Muscle layer of colon (tissue), 2 donors: ENCODE data around the gene TRIM39.

ENCODE experiments used
- H3K27ac ChIP-seq: one replicate; pipeline ENCODE4 v1.7.0; 2013; ENCODE audit warnings: low read depth, mild to moderate bottlenecking, low read length, moderate library complexity
- H3K27me3 ChIP-seq, 2 donors: one replicate each; pipeline ENCODE4 v1.7.0; 2013; ENCODE audit warnings: low read length in 2 of 2, mild to moderate bottlenecking in 2 of 2; ENCODE audit not compliant: insufficient read depth in 2 of 2, control insufficient read depth in 1 of 2
- H3K36me3 ChIP-seq: one replicate; pipeline ENCODE4 v1.7.0; 2013; ENCODE audit warnings: mild to moderate bottlenecking, low read length; ENCODE audit not compliant: insufficient read depth
- H3K4me1 ChIP-seq: one replicate; pipeline ENCODE4 v1.7.0; 2013; ENCODE audit warnings: mild to moderate bottlenecking, low read length; ENCODE audit not compliant: insufficient read depth
- H3K4me3 ChIP-seq, 2 donors: one replicate each; pipeline ENCODE4 v1.7.0; 2013; ENCODE audit warnings: low read length in 2 of 2, low read depth in 1 of 2, mild to moderate bottlenecking in 1 of 2, moderate library complexity in 1 of 2
- H3K9ac ChIP-seq: one replicate; pipeline ENCODE4 v1.7.0; 2013; ENCODE audit warnings: low read length
- H3K9me3 ChIP-seq: one replicate; pipeline ENCODE4 v1.7.0; 2013; ENCODE audit warnings: mild to moderate bottlenecking, low read length
- donor health status: abdominal sarcoma.
- donor health status: Adenocarcinoma of cecum.

TRIM39 gene

GRCh38 chr6:30317913-30318589 is 8.7 kb upstream of the TRIM39 start:
- peaks cover 12% of the 10 kb centered on the region for H3K36me3 ChIP-seq
- no peaks in the 10 kb centered on the region for H3K27me3 ChIP-seq
- H3K9me3 ChIP-seq = no peaks in the 10 kb centered on the region
- no peak overlapping the region for H3K4me3 ChIP-seq
- H3K27ac ChIP-seq = no peak overlapping the region
- H3K4me1 ChIP-seq = peaks cover 14% of the 10 kb centered on the region
- H3K9ac ChIP-seq = no peak overlapping the region

GRCh38 chr6:30319146-30319835 is 7.4 kb upstream of the TRIM39 start:
- H3K4me1 ChIP-seq = peaks cover 14% of the 10 kb centered on the region
- H3K4me3 ChIP-seq = no peak overlapping the region
- H3K27ac ChIP-seq = no peak overlapping the region
- no peaks in the 10 kb centered on the region for H3K27me3 ChIP-seq
- no peak overlapping the region for H3K9ac ChIP-seq
- H3K9me3 ChIP-seq = no peaks in the 10 kb centered on the region
- peaks cover under 1% of the 10 kb centered on the region for H3K36me3 ChIP-seq

- peaks cover 24% of the 10 kb centered on the region for H3K4me1 ChIP-seq
- no peaks in the 10 kb centered on the region for H3K36me3 ChIP-seq
- H3K4me3 ChIP-seq = no peak overlapping the region
- no peaks in the 10 kb centered on the region for H3K27me3 ChIP-seq
- no peak overlapping the region for H3K27ac ChIP-seq
- H3K9me3 ChIP-seq = no peaks in the 10 kb centered on the region
- no peak overlapping the region for H3K9ac ChIP-seq
These were observed 4.9 kb upstream of the TRIM39 start for GRCh38 chr6:30321692-30322388.

- no peaks in the 10 kb centered on the region for H3K36me3 ChIP-seq
- H3K4me1 ChIP-seq = peaks cover 29% of the 10 kb centered on the region
- H3K27me3 ChIP-seq = no peaks in the 10 kb centered on the region
- H3K4me3 ChIP-seq = no peak overlapping the region
- H3K27ac ChIP-seq = no peak overlapping the region
- H3K9ac ChIP-seq = no peak overlapping the region
- no peaks in the 10 kb centered on the region for H3K9me3 ChIP-seq
These were observed 3.9 kb upstream of the TRIM39 start for GRCh38 chr6:30322527-30323501.

- Histone ChIP-seq H3K27ac (no peak overlapping the region), H3K9ac (no peak overlapping the region), H3K4me3 (no peak overlapping the region), H3K36me3 (no peaks in the 10 kb centered on the region), H3K9me3 (no peaks in the 10 kb centered on the region), H3K4me1 (peaks cover 27% of the 10 kb centered on the region), H3K27me3 (no peaks in the 10 kb centered on the region)
These were observed 2.9 kb upstream of the TRIM39 start for GRCh38 chr6:30323806-30324205.

GRCh38 chr6:30325150-30325872 is 1.4 kb upstream of the TRIM39 start:
- peak overlapping the region; percentile 83 for H3K9ac ChIP-seq
- H3K36me3 ChIP-seq = peaks cover 15% of the 10 kb centered on the region
- H3K27ac ChIP-seq = peak overlapping the region; percentile 97
- no peaks in the 10 kb centered on the region for H3K9me3 ChIP-seq
- no peaks in the 10 kb centered on the region for H3K27me3 ChIP-seq
- H3K4me3 ChIP-seq = peak overlapping the region; percentile 87 to 97
- peaks cover 27% of the 10 kb centered on the region for H3K4me1 ChIP-seq

GRCh38 chr6:30325873-30326525 is 728 bp upstream of the TRIM39 start:
- H3K36me3 ChIP-seq = peaks cover 22% of the 10 kb centered on the region
- H3K9ac ChIP-seq = peak overlapping the region; percentile 83
- H3K9me3 ChIP-seq = no peaks in the 10 kb centered on the region
- no peaks in the 10 kb centered on the region for H3K27me3 ChIP-seq
- peaks cover 27% of the 10 kb centered on the region for H3K4me1 ChIP-seq
- peak overlapping the region; percentile 87 to 97 for H3K4me3 ChIP-seq
- H3K27ac ChIP-seq = peak overlapping the region; percentile 97

GRCh38 chr6:30327232-30327746 is 562 bp downstream of the TRIM39 start:
- Histone ChIP-seq H3K36me3 (peaks cover 32% of the 10 kb centered on the region), H3K27me3 (no peaks in the 10 kb centered on the region), H3K4me3 (peak overlapping the region; percentile 87 to 97), H3K9ac (peak overlapping the region; percentile 94), H3K9me3 (no peaks in the 10 kb centered on the region), H3K4me1 (peaks cover 24% of the 10 kb centered on the region), H3K27ac (peak overlapping the region; percentile 97)

- H3K4me1 ChIP-seq = peaks cover 21% of the 10 kb centered on the region
- no peak overlapping the region for H3K27ac ChIP-seq
- H3K9ac ChIP-seq = no peak overlapping the region
- H3K36me3 ChIP-seq = peaks cover 41% of the 10 kb centered on the region
- no peak overlapping the region for H3K4me3 ChIP-seq
- H3K9me3 ChIP-seq = no peaks in the 10 kb centered on the region
- no peaks in the 10 kb centered on the region for H3K27me3 ChIP-seq
These were observed 1.7 kb downstream of the TRIM39 start for GRCh38 chr6:30328397-30328796.

- Histone ChIP-seq H3K27me3 (no peaks in the 10 kb centered on the region), H3K4me3 (no peak overlapping the region), H3K9me3 (no peaks in the 10 kb centered on the region), H3K36me3 (peaks cover 50% of the 10 kb centered on the region), H3K9ac (no peak overlapping the region), H3K4me1 (peaks cover 21% of the 10 kb centered on the region), H3K27ac (no peak overlapping the region)
These were observed 2.6 kb downstream of the TRIM39 start for GRCh38 chr6:30329331-30329730.
